Testis (tissue), 3 donors: ENCODE results near the gene MAPK10. TPM values are rescaled to one million over a fixed set of nuclear protein-coding genes. Genes with fewer than 3 reads are reported as not detected.

Experiments
- DNase-seq: peaks from one replicate; pipeline ENCODE4 v3.0.0-alpha.2; 2019
- H3K27ac ChIP-seq, 2 donors: fragments of 200-600 bp; sonication (generic); one replicate each; pipeline ENCODE4 v1.5.1; 2019
- H3K27me3 ChIP-seq: fragments of 200-600 bp; sonication (generic); one replicate; pipeline ENCODE4 v1.5.1; 2019
- H3K36me3 ChIP-seq: fragments of 200-600 bp; sonication (generic); one replicate; pipeline ENCODE4 v1.5.1; 2017; ENCODE audit warnings: low read depth; ENCODE audit errors: missing control alignments
- H3K4me1 ChIP-seq: fragments of 200-600 bp; sonication (generic); one replicate; pipeline ENCODE4 v1.5.1; 2019
- H3K4me3 ChIP-seq, 2 donors: fragments of 200-600 bp; sonication (generic); one replicate each; pipeline ENCODE4 v1.5.1; 2017 to 2019
- H3K9me3 ChIP-seq: fragments of 200-600 bp; sonication (generic); one replicate; pipeline ENCODE4 v1.5.1; 2017
- POLR2A ChIP-seq: fragments of 450-650 bp; IDR thresholded peaks from one replicate; pipeline ENCODE4 v1.6.1; 2017; ENCODE audit warnings: antibody characterized with exemption, mild to moderate bottlenecking, moderate library complexity
- WGBS, 2 donors: methylation state at CpG; one replicate each; pipeline ENCODE4 v1.1.5; 2018; 5-methylcytosine and 5-hydroxymethylcytosine counted together
- intact Hi-C: fragments of 100-400 bp; cut with DNase I; formaldehyde crosslinking; loops from one replicate; pipeline ENCODE4 v1.15.1; 2023; ENCODE audit warnings: low total_unique reads
- polyA plus RNA-seq: library from polyadenylated mRNA; stranded (reverse); fragments of 350-450 nt; fragmentation: Illumina TruSeq; extraction: RNeasy Lipid Tissue Mini Kit (QIAGEN cat#74804); gene quantifications from one replicate; pipeline ENCODE4 v1.2.3, GENCODE V29; 2014; ENCODE audit warnings: low read depth, low replicate concordance; ENCODE audit not compliant: insufficient read depth
- total RNA-seq, 2 donors: library from RNA; depleted of rRNA; stranded (reverse); fragments of >200 nt; gene quantifications; one replicate each; pipeline ENCODE4 v1.2.3, GENCODE V29; 2016
- TF ChIP-seq, protein P1 (sequence below), 3 experiments: fragments of 450-650 bp in 2 of 3; fragments of 200-600 bp in 1 of 3; sonication (generic) in 1 of 3; IDR thresholded peaks; one replicate each; pipeline ENCODE4 v1.5.1; 2016 to 2019; ENCODE audit warnings: antibody characterized with exemption in 3 of 3, mild to moderate bottlenecking in 2 of 3, moderate library complexity in 1 of 3

MAPK10 gene
- total and polyA plus RNA-seq, 3 donors from 2014 or later = 56.1 to 64.6 (median 61.1) TPM

DNA sequence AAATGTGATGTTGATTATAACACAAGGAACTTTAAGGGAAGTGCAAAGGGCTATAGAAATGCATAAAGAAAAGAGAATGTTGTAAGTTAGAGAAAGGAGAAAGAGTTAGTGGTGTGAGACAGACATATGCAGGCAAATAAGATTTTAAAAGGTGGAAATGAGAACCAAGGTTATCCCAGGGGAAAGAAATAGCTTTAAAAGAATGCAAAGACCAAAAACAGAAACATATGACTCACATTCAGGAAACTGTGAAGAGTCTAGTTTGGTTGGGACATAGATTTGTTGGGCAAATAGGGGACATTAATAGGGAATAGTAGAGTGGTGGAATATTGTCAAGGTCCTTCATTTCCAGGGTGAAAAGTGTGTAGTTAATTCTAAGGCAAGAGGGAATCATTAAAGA is 52.4 kb downstream of the MAPK10 start:
- Histone ChIP-seq H3K9me3 (no peaks in the 10 kb centered on the region), H3K4me1 (no peaks in the 10 kb centered on the region), H3K4me3 (no peak overlapping the region), H3K27me3 (no peaks in the 10 kb centered on the region), H3K27ac (no peak overlapping the region), H3K36me3 (no peaks in the 10 kb centered on the region)
- TF ChIP-seq, protein P1, sequence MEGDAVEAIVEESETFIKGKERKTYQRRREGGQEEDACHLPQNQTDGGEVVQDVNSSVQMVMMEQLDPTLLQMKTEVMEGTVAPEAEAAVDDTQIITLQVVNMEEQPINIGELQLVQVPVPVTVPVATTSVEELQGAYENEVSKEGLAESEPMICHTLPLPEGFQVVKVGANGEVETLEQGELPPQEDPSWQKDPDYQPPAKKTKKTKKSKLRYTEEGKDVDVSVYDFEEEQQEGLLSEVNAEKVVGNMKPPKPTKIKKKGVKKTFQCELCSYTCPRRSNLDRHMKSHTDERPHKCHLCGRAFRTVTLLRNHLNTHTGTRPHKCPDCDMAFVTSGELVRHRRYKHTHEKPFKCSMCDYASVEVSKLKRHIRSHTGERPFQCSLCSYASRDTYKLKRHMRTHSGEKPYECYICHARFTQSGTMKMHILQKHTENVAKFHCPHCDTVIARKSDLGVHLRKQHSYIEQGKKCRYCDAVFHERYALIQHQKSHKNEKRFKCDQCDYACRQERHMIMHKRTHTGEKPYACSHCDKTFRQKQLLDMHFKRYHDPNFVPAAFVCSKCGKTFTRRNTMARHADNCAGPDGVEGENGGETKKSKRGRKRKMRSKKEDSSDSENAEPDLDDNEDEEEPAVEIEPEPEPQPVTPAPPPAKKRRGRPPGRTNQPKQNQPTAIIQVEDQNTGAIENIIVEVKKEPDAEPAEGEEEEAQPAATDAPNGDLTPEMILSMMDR (IDR thresholded peaks at IDR 0.05) = no peak
- no peak for TF ChIP-seq POLR2A
- intact Hi-C loops = no loop called here
- no peak for DNase-seq

GRCh38 chr4:86306816-86307215 is 53.0 kb downstream of the MAPK10 start:
- intact Hi-C loops = no loop called here
- WGBS, 2 donors = 74 to 76% methylated on average over 3 of the region's 3 CpGs

DNA sequence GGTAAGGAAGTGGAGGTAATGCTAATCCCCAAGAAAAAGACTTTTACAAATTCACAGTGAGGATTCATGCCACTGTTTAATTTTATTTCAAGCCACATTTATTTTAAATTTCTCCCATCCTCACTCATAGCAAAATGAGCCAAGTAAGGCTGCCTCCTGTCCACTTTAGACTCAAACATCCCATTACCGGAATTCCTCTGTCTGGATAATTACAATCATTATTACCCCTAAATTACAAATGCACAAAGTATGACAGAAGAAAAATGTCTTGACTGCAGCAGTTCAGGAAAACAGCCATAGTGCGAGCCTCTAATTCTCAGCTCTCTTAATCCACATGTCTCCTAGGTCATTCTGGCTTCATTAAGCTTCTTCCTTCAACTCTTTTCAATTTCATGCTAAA is 57.0 kb downstream of the MAPK10 start:
- Histone ChIP-seq H3K4me1 (no peaks in the 10 kb centered on the region), H3K27me3 (no peaks in the 10 kb centered on the region), H3K9me3 (no peaks in the 10 kb centered on the region), H3K27ac (no peak overlapping the region), H3K4me3 (no peak overlapping the region), H3K36me3 (no peaks in the 10 kb centered on the region)
- 60 to 93% methylated on average over 2 of the region's 2 CpGs for WGBS, 2 donors
- intact Hi-C loops = no loop called here
- DNase-seq = no peak
- TF ChIP-seq, protein P1 (IDR thresholded peaks at IDR 0.05) = no peak
- no peak for TF ChIP-seq POLR2A

More at GRCh38 chr4:86306816-86307215, 53.0 kb downstream of the MAPK10 start:
- no peak overlapping the region for H3K27ac ChIP-seq
- H3K36me3 ChIP-seq = no peaks in the 10 kb centered on the region
- H3K27me3 ChIP-seq = no peaks in the 10 kb centered on the region
- H3K9me3 ChIP-seq = no peaks in the 10 kb centered on the region
- no peaks in the 10 kb centered on the region for H3K4me1 ChIP-seq
- no peak for DNase-seq
- no peak overlapping the region for H3K4me3 ChIP-seq
- no peak for TF ChIP-seq POLR2A
- TF ChIP-seq, protein P1 (IDR thresholded peaks at IDR 0.05) = no peak

DNA sequence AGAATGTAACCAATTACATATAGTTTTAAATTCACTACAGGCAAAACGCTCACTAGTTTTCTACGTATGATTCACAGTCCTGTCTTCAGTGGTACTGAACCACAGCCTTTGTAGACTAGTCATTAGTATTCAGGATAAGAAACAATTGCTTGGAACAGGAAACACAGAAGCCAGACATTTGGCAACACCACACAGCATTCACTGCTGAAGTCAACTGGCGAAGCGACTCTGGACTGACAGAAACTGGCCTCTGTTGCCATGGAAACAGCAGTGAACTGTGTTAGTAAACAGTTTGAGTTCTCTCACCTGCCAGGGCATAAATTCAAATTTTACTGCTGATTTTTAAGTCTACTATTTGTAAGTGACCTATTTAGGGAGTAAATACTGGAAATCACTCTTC is 57.6 kb downstream of the MAPK10 start:
- Histone ChIP-seq H3K27me3 (no peaks in the 10 kb centered on the region), H3K36me3 (no peaks in the 10 kb centered on the region), H3K4me3 (no peak overlapping the region), H3K4me1 (no peaks in the 10 kb centered on the region), H3K9me3 (no peaks in the 10 kb centered on the region), H3K27ac (no peak overlapping the region)
- DNase-seq = peak; percentile 16
- TF ChIP-seq, protein P1 (IDR thresholded peaks at IDR 0.05) = no peak
- no peak for TF ChIP-seq POLR2A
- intact Hi-C loops = no loop called here
- 49 to 63% methylated on average over 4 of the region's 4 CpGs for WGBS, 2 donors

DNA sequence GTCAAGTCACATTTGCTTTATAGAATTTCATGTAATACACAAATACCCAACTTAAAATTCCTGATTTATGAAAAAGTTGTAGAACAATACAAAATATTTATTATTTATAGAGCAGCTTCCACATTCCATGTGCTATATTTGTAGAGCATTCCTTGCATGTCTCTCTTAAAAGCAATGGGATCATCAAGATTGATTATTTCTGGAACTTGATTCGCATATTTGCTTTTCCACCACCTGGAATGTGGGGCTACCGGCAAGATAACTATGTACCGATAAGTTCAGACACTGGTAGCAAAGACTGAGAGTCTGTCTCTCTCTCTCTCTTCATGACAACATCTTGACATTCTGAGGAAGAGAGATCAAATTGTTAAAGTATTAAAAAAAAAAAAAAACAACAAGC is 59.3 kb downstream of the MAPK10 start:
- Histone ChIP-seq H3K27me3 (no peaks in the 10 kb centered on the region), H3K36me3 (no peaks in the 10 kb centered on the region), H3K27ac (no peak overlapping the region), H3K9me3 (no peaks in the 10 kb centered on the region), H3K4me1 (no peaks in the 10 kb centered on the region), H3K4me3 (no peak overlapping the region)
- no peak for TF ChIP-seq POLR2A
- TF ChIP-seq, protein P1 (IDR thresholded peaks at IDR 0.05) = no peak
- DNase-seq = no peak
- 70 to 77% methylated on average over 3 of the region's 3 CpGs for WGBS, 2 donors
- intact Hi-C loops = no loop called here
